Fibroblast of the aortic adventitia (primary cell): Measurements from ENCODE around the gene SYCE3. TPM values are rescaled to one million over a fixed set of nuclear protein-coding genes. Genes with fewer than 3 reads are reported as not detected.

Source experiments
- DNase-seq: peaks from one replicate; pipeline ENCODE4 v3.0.0-alpha.2; 2010; ENCODE audit warnings: low read depth
- H3K4me3 ChIP-seq: 2 replicates; pipeline ENCODE4 v1.5.1; 2011; ENCODE audit warnings: low read depth, mild to moderate bottlenecking, control low read depth, low read length, moderate library complexity
- CTCF ChIP-seq: IDR thresholded peaks from 2 replicates; pipeline ENCODE4 v1.5.1; 2011; ENCODE audit warnings: mild to moderate bottlenecking, low read length, control low read depth, inconsistent platforms; ENCODE audit not compliant: insufficient read depth
- total RNA-seq: library from RNA; depleted of rRNA; stranded (reverse); fragments of >200 nt; gene quantifications from 2 replicates; pipeline ENCODE4 v1.2.3, GENCODE V29; 2012; ENCODE audit warnings: low replicate concordance

Gene SYCE3
- total RNA-seq, 1 donor, result not detected

GRCh38 chr22:50517495-50518260 is 45.0 kb downstream of the SYCE3 start:
- DNase-seq, result no peak
- no peak for TF ChIP-seq CTCF
- H3K4me3 ChIP-seq, result no peak overlapping the region

- no peak for TF ChIP-seq CTCF
- DNase-seq, result no peak
- H3K4me3 ChIP-seq, result no peak overlapping the region
These were observed 45.8 kb downstream of the SYCE3 start for GRCh38 chr22:50516891-50517290.

- H3K4me3 ChIP-seq, result no peak overlapping the region
- no peak for TF ChIP-seq CTCF
- DNase-seq, result no peak
These were observed 46.7 kb downstream of the SYCE3 start for GRCh38 chr22:50516068-50516467.

GRCh38 chr22:50513175-50513574 is 49.5 kb downstream of the SYCE3 start:
- TF ChIP-seq CTCF, result no peak
- no peak overlapping the region for H3K4me3 ChIP-seq
- no peak for DNase-seq

- peak overlapping the region; percentile 88 for H3K4me3 ChIP-seq
- no peak for DNase-seq
- no peak for TF ChIP-seq CTCF
These were observed 53.8 kb downstream of the SYCE3 start for GRCh38 chr22:50508897-50509296.

- DNase-seq, result peak; percentile 97
- TF ChIP-seq CTCF, result no peak
These were observed 54.5 kb downstream of the SYCE3 start, which contains the start of gene NCAPH2 for GRCh38 chr22:50507991-50508884. Gene NCAPH2, plus strand, starts transcription at chr22:50508224. Its CDS starts 114 bp downstream, at chr22:50508338.

More at GRCh38 chr22:50507991-50508884, 54.5 kb downstream of the SYCE3 start, which contains the start of gene NCAPH2:
- peak within 1 kb of the TSS; percentile 99 for H3K4me3 ChIP-seq
